BE2C (cell line): ENCODE measurements around the gene PIK3R5.

Experiments
- DNase-seq: peaks from one replicate; pipeline ENCODE4 v3.0.0-alpha.2; 2020
- H3K27me3 ChIP-seq: fragments of 250-450 bp; sonication (Bioruptor Pico); 2 replicates; pipeline ENCODE4 v1.5.1; 2020; ENCODE audit warnings: mild to moderate bottlenecking
- H3K36me3 ChIP-seq: fragments of 250-450 bp; sonication (Bioruptor Pico); 2 replicates; pipeline ENCODE4 v1.5.1; 2020; ENCODE audit warnings: mild to moderate bottlenecking
- H3K4me1 ChIP-seq: fragments of 250-450 bp; sonication (Bioruptor Pico); 2 replicates; pipeline ENCODE4 v1.5.1; 2020
- H3K4me3 ChIP-seq: 2 replicates; pipeline ENCODE4 v1.5.1; 2011; ENCODE audit warnings: low read depth, low read length
- H3K9me3 ChIP-seq: fragments of 250-450 bp; sonication (Bioruptor Pico); 2 replicates; pipeline ENCODE4 v1.5.1; 2020
- CTCF ChIP-seq: IDR thresholded peaks from 2 replicates; pipeline ENCODE4 v1.5.1; 2012; ENCODE audit warnings: mild to moderate bottlenecking, low read depth, low read length

The PIK3R5 gene

GRCh38 chr17:8872036-8872704, 93.3 kb downstream of the PIK3R5 start:
- DNase-seq: no peak
- no peak for TF ChIP-seq CTCF
- Histone ChIP-seq H3K9me3 (no peaks in the 10 kb centered on the region), H3K4me1 (no peaks in the 10 kb centered on the region), H3K27me3 (0 out of 2 replicates have a peak, but pooled peaks cover 3% of the 10 kb centered on the region), H3K36me3 (no peaks in the 10 kb centered on the region), H3K4me3 (no peak overlapping the region)

DNA sequence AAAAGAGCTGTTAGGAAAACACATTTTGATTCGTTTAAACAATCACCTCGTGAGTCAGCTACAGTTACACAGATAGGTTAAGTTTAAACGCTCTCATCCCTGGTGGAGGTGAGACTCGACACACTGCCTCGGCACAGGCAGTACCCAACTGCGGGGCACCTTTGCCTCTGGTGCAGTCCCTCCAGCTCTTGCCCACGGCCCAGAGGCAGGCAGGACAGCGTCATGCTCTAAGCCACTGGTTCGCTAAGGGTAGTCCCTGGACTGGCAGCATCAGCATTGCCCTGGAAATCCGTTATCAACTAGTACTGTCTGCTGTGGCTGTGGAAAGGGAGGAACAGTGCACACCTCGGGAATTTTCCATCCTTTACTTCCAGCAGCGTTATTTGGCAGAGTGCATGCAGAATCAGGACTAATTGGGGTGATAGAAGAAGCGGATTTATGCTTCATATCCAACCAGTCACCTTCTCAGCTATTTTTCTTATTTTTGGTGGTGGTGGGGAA, 94.4 kb downstream of the PIK3R5 start:
- no peaks in the 10 kb centered on the region for H3K36me3 ChIP-seq
- no peak for DNase-seq
- H3K9me3 ChIP-seq: no peaks in the 10 kb centered on the region
- TF ChIP-seq CTCF: no peak
- no peaks in the 10 kb centered on the region for H3K4me1 ChIP-seq
- H3K4me3 ChIP-seq: no peak overlapping the region
- H3K27me3 ChIP-seq: 0 out of 2 replicates have a peak, but pooled peaks cover 3% of the 10 kb centered on the region

- TF ChIP-seq CTCF: no peak
- no peak overlapping the region for H3K4me3 ChIP-seq
- no peaks in the 10 kb centered on the region for H3K36me3 ChIP-seq
- H3K27me3 ChIP-seq: 0 out of 2 replicates have a peak, but pooled peaks cover 3% of the 10 kb centered on the region
- H3K9me3 ChIP-seq: no peaks in the 10 kb centered on the region
- H3K4me1 ChIP-seq: no peaks in the 10 kb centered on the region
- no peak for DNase-seq
These were observed 95.0 kb downstream of the PIK3R5 start for GRCh38 chr17:8870406-8871040.

GRCh38 chr17:8869114-8869815, 96.2 kb downstream of the PIK3R5 start:
- H3K9me3 ChIP-seq: no peaks in the 10 kb centered on the region
- H3K4me1 ChIP-seq: no peaks in the 10 kb centered on the region
- H3K36me3 ChIP-seq: no peaks in the 10 kb centered on the region
- no peak for DNase-seq
- 0 out of 2 replicates have a peak, but pooled peaks cover 2% of the 10 kb centered on the region for H3K27me3 ChIP-seq
- no peak overlapping the region for H3K4me3 ChIP-seq
- no peak for TF ChIP-seq CTCF

GRCh38 chr17:8868529-8868951, 97.0 kb downstream of the PIK3R5 start:
- TF ChIP-seq CTCF: no peak
- H3K27me3 ChIP-seq: no peaks in the 10 kb centered on the region
- H3K9me3 ChIP-seq: no peaks in the 10 kb centered on the region
- no peak for DNase-seq
- no peaks in the 10 kb centered on the region for H3K36me3 ChIP-seq
- no peak overlapping the region for H3K4me3 ChIP-seq
- H3K4me1 ChIP-seq: no peaks in the 10 kb centered on the region
